Measurements from ENCODE around the gene PTPRM.

PTPRM gene

DNA sequence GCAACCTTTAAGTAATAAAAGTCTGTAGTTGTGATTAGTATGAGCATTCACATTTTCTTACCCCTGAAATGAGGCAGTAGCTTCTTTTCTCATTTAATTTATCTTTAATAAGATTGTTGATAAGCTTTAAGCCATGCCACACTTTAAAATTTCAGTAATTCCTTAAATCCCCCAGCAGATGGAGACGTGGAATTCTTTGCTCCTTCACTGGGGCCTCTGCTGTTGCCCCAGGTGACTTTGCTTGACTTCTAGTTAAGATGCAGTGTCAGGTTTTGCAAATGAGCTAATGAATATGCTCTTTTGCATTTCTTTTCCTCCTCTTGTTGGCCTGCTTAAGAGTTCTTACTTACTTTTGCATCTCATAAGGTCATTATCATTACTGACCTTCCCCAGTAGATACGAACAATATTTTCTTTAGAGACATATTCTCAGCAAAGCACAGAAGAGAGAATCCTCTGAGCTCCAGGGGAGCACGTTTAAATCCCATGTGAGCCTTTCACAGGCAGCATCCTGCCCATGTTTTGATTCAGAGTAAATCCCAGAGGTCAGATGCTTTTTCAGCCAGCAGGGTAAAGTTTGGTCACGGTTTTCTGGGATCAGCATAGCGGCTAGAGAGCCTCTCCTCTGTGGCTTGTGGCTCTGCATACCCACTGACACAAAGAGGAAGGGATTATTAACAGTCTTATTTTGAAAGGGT, 222.9 kb downstream of the PTPRM start:
- ATAC-seq = 0 out of 3 replicates have a peak, but pooled peaks have one; percentile 42
- TF ChIP-seq, protein P1, sequence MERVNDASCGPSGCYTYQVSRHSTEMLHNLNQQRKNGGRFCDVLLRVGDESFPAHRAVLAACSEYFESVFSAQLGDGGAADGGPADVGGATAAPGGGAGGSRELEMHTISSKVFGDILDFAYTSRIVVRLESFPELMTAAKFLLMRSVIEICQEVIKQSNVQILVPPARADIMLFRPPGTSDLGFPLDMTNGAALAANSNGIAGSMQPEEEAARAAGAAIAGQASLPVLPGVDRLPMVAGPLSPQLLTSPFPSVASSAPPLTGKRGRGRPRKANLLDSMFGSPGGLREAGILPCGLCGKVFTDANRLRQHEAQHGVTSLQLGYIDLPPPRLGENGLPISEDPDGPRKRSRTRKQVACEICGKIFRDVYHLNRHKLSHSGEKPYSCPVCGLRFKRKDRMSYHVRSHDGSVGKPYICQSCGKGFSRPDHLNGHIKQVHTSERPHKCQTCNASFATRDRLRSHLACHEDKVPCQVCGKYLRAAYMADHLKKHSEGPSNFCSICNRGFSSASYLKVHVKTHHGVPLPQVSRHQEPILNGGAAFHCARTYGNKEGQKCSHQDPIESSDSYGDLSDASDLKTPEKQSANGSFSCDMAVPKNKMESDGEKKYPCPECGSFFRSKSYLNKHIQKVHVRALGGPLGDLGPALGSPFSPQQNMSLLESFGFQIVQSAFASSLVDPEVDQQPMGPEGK (CRISPR knock-in tag; IDR thresholded peaks at IDR 0.05; ENCODE audit: borderline replicate concordance) = no peak
- TF ChIP-seq, protein P2, sequence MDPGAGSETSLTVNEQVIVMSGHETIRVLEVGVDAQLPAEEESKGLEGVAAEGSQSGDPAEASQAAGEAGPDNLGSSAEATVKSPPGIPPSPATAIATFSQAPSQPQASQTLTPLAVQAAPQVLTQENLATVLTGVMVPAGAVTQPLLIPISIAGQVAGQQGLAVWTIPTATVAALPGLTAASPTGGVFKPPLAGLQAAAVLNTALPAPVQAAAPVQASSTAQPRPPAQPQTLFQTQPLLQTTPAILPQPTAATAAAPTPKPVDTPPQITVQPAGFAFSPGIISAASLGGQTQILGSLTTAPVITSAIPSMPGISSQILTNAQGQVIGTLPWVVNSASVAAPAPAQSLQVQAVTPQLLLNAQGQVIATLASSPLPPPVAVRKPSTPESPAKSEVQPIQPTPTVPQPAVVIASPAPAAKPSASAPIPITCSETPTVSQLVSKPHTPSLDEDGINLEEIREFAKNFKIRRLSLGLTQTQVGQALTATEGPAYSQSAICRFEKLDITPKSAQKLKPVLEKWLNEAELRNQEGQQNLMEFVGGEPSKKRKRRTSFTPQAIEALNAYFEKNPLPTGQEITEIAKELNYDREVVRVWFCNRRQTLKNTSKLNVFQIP (CRISPR knock-in tag; IDR thresholded peaks at IDR 0.05; ENCODE audit: borderline replicate concordance, low read depth) = no peak
- TF ChIP-seq ISL1 (CRISPR knock-in tag; IDR thresholded peaks at IDR 0.05) (no peak), ESRRG (CRISPR knock-in tag; IDR thresholded peaks at IDR 0.05) (no peak), SNAI2 (CRISPR knock-in tag; IDR thresholded peaks at IDR 0.05) (no peak), TCF4 (CRISPR knock-in tag; IDR thresholded peaks at IDR 0.05; ENCODE audit: borderline replicate concordance) (no peak), ZNF70 (CRISPR knock-in tag; IDR thresholded peaks at IDR 0.05) (no peak), PPARA (CRISPR knock-in tag; IDR thresholded peaks at IDR 0.05; ENCODE audit: borderline replicate concordance) (no peak), GLIS3 (CRISPR knock-in tag; IDR thresholded peaks at IDR 0.05) (no peak), TOX (CRISPR knock-in tag; IDR thresholded peaks at IDR 0.05; ENCODE audit: borderline replicate concordance) (no peak), RARB (CRISPR knock-in tag; IDR thresholded peaks at IDR 0.05) (no peak), ARNTL (CRISPR knock-in tag; IDR thresholded peaks at IDR 0.05; ENCODE audit: borderline replicate concordance, low read depth) (no peak), BACH2 (CRISPR knock-in tag; IDR thresholded peaks at IDR 0.05; ENCODE audit: borderline replicate concordance) (no peak), ZFP3 (CRISPR knock-in tag; IDR thresholded peaks at IDR 0.05) (no peak), ZFP30 (CRISPR knock-in tag; IDR thresholded peaks at IDR 0.05) (no peak)
- TF ChIP-seq, protein P3, sequence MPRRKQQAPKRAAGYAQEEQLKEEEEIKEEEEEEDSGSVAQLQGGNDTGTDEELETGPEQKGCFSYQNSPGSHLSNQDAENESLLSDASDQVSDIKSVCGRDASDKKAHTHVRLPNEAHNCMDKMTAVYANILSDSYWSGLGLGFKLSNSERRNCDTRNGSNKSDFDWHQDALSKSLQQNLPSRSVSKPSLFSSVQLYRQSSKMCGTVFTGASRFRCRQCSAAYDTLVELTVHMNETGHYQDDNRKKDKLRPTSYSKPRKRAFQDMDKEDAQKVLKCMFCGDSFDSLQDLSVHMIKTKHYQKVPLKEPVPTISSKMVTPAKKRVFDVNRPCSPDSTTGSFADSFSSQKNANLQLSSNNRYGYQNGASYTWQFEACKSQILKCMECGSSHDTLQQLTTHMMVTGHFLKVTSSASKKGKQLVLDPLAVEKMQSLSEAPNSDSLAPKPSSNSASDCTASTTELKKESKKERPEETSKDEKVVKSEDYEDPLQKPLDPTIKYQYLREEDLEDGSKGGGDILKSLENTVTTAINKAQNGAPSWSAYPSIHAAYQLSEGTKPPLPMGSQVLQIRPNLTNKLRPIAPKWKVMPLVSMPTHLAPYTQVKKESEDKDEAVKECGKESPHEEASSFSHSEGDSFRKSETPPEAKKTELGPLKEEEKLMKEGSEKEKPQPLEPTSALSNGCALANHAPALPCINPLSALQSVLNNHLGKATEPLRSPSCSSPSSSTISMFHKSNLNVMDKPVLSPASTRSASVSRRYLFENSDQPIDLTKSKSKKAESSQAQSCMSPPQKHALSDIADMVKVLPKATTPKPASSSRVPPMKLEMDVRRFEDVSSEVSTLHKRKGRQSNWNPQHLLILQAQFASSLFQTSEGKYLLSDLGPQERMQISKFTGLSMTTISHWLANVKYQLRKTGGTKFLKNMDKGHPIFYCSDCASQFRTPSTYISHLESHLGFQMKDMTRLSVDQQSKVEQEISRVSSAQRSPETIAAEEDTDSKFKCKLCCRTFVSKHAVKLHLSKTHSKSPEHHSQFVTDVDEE (CRISPR knock-in tag; IDR thresholded peaks at IDR 0.05) = no peak
- TF ChIP-seq, protein P4, sequence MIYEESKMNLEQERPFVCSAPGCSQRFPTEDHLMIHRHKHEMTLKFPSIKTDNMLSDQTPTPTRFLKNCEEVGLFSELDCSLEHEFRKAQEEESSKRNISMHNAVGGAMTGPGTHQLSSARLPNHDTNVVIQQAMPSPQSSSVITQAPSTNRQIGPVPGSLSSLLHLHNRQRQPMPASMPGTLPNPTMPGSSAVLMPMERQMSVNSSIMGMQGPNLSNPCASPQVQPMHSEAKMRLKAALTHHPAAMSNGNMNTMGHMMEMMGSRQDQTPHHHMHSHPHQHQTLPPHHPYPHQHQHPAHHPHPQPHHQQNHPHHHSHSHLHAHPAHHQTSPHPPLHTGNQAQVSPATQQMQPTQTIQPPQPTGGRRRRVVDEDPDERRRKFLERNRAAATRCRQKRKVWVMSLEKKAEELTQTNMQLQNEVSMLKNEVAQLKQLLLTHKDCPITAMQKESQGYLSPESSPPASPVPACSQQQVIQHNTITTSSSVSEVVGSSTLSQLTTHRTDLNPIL (CRISPR knock-in tag; IDR thresholded peaks at IDR 0.05; ENCODE audit: low read depth) = no peak
- TF ChIP-seq, protein P5, sequence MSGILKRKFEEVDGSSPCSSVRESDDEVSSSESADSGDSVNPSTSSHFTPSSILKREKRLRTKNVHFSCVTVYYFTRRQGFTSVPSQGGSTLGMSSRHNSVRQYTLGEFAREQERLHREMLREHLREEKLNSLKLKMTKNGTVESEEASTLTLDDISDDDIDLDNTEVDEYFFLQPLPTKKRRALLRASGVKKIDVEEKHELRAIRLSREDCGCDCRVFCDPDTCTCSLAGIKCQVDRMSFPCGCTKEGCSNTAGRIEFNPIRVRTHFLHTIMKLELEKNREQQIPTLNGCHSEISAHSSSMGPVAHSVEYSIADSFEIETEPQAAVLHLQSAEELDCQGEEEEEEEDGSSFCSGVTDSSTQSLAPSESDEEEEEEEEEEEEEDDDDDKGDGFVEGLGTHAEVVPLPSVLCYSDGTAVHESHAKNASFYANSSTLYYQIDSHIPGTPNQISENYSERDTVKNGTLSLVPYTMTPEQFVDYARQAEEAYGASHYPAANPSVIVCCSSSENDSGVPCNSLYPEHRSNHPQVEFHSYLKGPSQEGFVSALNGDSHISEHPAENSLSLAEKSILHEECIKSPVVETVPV (CRISPR knock-in tag; IDR thresholded peaks at IDR 0.05) = no peak

DNA sequence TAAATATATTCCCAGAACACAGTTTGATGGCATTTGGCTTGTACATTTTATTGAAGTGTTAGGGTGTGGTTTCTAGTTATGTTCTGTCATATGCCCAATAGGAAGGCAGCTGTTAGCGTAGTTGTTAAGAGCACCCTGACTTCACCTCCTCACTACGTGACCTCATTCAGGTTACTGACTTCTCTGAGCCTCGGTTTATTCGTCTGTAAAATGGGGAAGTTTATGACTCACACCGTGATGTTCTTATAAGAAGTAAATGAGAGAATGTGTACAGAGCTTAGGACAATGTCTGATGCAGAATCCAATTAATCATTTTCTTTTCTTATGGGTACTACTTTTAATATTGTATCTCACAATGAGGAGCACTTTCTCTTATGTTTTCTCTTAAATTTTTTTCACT, 226.0 kb downstream of the PTPRM start:
- no peak for ATAC-seq
- TF ChIP-seq ZC3H10 (CRISPR knock-in tag; IDR thresholded peaks at IDR 0.05) = no peak

DNA sequence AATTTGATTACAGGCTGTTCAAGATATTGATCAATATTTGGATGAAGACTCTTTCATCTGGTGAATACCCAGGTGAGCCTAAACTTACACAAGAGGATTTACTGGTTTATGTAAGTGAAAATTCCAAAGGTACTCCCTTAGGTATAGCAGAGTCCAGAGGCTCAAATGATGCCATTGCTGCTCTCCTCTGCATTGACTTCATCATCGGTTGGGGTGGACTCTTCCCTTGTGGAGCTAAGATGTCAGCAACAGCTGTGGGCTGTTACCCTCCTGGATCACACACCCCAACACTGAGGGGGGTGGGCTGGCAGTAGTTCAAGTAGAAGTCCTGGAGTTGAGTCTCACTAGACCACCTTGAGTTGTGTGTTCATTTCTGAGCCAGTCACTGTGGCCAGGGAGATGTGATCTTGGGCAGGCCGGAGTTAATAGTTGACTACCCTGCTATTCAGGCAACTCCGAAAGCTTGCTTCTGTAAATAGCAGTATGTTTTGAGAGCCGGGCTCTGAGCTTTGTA, 236.9 kb downstream of the PTPRM start:
- no peak for ATAC-seq
- no peak for TF ChIP-seq ZNF565 (CRISPR knock-in tag; conservative IDR thresholded peaks at IDR 0.05; ENCODE audit: low read depth)
- TF ChIP-seq ARNTL (CRISPR knock-in tag; IDR thresholded peaks at IDR 0.05; ENCODE audit: borderline replicate concordance, low read depth) = no peak
- TF ChIP-seq, protein P5 (CRISPR knock-in tag; IDR thresholded peaks at IDR 0.05) = no peak
- TF ChIP-seq, protein P4 (CRISPR knock-in tag; IDR thresholded peaks at IDR 0.05; ENCODE audit: low read depth) = no peak
- TF ChIP-seq ZFP30 (CRISPR knock-in tag; IDR thresholded peaks at IDR 0.05) = no peak
- TF ChIP-seq, protein P2 (CRISPR knock-in tag; IDR thresholded peaks at IDR 0.05; ENCODE audit: borderline replicate concordance, low read depth) = no peak
- TF ChIP-seq OSR1 (CRISPR knock-in tag; IDR thresholded peaks at IDR 0.05) = no peak
- TF ChIP-seq ZNF8 (CRISPR knock-in tag; IDR thresholded peaks at IDR 0.05) = no peak
- no peak for TF ChIP-seq ZNF70 (CRISPR knock-in tag; IDR thresholded peaks at IDR 0.05)
- no peak for TF ChIP-seq BACH2 (CRISPR knock-in tag; IDR thresholded peaks at IDR 0.05; ENCODE audit: borderline replicate concordance)
- no peak for TF ChIP-seq TCF4 (CRISPR knock-in tag; IDR thresholded peaks at IDR 0.05; ENCODE audit: borderline replicate concordance)
- no peak for TF ChIP-seq PPARA (CRISPR knock-in tag; IDR thresholded peaks at IDR 0.05; ENCODE audit: borderline replicate concordance)
- TF ChIP-seq ISL1 (CRISPR knock-in tag; IDR thresholded peaks at IDR 0.05) = no peak
- no peak for TF ChIP-seq ZFP3 (CRISPR knock-in tag; IDR thresholded peaks at IDR 0.05)

All from SK-N-SH treated with all-trans-retinoic acid at 6 μM for 48 hours (cell line).